Middle frontal gyrus (tissue), 1 donor: ENCODE measurements around the gene LDB1.
A peak's percentile ranks its signal among the peaks of the same experiment; 100 is the strongest.

Experiments
- DNase-seq: peaks from one replicate; pipeline ENCODE4 v3.0.0-alpha.2; 2015; ENCODE audit warnings: low spot score; ENCODE audit errors: extremely low spot score

The LDB1 gene, protein sequence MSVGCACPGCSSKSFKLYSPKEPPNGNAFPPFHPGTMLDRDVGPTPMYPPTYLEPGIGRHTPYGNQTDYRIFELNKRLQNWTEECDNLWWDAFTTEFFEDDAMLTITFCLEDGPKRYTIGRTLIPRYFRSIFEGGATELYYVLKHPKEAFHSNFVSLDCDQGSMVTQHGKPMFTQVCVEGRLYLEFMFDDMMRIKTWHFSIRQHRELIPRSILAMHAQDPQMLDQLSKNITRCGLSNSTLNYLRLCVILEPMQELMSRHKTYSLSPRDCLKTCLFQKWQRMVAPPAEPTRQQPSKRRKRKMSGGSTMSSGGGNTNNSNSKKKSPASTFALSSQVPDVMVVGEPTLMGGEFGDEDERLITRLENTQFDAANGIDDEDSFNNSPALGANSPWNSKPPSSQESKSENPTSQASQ

DNA sequence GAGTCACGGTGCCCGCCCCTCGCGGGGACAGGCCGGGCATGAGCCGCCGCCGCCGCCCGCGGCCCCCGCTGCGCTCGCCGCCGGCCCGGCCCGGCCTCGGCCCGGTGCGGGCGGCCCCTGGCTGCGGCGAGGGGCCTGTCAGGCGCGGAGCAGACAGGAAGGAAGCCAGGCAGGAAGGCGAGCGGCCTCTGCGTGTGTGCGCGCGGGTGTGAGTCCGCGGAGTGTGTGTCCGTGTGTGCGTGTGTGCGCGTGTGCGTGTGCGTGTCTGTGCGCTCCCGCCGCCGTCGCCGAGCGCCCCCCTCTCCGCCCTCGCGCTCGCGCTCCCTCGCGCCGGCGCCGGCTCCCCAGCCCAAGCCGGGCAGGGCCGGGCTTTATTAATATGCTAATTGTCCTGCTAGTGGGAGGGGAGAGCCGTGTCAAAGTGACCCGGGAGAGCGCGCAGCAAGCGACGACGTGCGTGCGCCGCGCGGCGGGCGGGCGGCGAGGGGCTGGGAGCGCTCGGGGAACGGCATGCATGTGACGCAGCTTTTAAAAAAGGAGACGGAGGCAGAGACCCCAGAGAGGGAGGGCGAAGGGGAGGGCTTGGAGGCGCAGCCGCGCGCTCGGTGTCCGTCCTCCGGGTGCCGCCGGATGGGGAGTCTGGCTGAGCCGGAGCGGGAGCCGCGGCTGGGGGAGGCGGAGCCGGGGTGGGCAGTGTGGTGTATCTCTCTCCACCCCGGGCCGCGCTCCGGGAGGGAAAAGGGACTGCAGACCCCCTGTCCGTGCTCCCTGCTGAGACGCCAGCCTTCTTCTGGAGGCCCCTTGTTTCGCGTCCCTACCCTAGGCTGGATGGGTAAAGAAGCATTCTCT, at the start of gene LDB1:
LDB1 (minus strand) TSS at position 227 of the 849 bp plus-strand sequence. CDS start 258 bp downstream, outside the sequence.
- peak; percentile 72 for DNase-seq

- no peak for DNase-seq
These were observed 47.7 kb upstream of the LDB1 start for GRCh38 chr10:102167861-102168260.

- no peak for DNase-seq
These were observed 43.3 kb upstream of the LDB1 start for GRCh38 chr10:102163342-102163989.

GRCh38 chr10:102159831-102160230, 39.7 kb upstream of the LDB1 start:
- DNase-seq: no peak

DNA sequence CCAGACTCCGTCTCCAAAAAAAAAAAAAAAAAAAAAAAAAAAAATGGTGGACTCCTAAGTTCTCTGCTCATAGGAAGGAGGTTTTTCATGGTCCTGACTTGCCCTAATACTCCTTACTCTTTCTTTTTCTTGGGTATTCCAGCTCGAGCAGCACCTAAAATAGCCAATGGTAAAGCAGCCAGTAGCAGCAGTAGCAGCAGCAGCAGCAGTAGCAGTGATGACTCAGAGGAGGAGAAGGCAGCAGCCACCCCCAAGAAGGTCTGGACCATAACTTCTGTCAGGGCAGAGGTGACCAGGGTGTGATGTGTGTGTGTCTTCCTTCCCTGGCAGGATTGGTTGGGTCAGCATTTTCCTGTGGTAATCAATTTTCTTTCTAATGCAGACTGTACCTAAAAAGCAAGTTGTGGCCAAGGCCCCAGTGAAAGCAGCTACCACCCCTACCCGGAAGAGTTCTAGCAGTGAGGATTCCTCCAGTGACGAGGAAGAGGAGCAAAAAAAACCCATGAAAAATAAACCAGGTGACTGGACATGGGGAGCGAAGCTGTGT, 39.0 kb upstream of the LDB1 start:
- no peak for DNase-seq

DNA sequence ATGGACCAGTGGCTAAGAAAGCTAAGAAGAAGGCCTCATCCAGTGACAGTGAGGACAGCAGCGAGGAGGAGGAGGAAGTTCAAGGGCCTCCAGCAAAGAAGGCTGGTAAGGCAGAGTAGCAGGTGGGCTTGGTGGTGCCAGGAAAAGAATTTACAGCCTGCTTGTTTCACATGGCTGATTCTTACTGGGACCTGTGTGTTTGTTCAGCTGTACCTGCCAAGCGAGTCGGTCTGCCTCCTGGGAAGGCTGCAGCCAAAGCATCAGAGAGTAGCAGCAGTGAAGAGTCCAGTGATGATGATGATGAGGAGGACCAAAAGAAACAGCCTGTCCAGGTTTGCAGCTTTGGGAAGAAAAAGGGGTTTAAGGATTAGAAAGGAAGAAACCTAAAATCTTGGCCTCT, 37.1 kb upstream of the LDB1 start:
- DNase-seq: no peak

- no peak for DNase-seq
These were observed 34.4 kb upstream of the LDB1 start for GRCh38 chr10:102154466-102155116.

DNA sequence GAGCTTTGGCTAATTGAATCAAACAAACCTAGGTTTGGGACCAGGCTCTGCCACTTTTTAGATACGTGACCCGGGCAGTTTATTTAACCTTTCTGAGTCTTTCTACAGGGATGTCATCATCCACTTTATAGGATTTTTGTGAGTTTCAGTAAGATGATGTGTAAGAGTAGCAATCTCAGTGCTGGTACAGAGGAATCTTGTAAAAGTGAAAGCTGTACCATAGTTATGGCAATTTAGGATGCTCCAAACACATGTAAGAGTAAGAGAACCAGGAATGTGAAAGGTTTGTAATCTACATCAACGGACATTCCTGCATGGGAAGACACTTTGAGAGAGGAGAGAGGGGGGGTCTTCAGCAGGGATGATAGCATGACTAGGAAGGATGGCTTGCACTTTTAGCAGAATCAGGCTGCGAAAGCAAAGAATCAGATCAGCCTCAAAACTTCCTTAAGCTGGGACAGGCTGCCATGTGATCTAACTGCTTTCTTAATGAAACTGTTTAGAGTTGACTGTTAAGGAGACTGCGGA, 33.0 kb upstream of the LDB1 start:
- no peak for DNase-seq

- no peak for DNase-seq
These were observed 32.4 kb upstream of the LDB1 start for GRCh38 chr10:102152545-102152890.

GRCh38 chr10:102151774-102152544, 31.8 kb upstream of the LDB1 start, which contains the start of gene NOLC1:
NOLC1 (plus strand) TSS chr10:102152389; CDS start chr10:102152411, 22 bp downstream.
- peak; percentile 94 for DNase-seq

DNA sequence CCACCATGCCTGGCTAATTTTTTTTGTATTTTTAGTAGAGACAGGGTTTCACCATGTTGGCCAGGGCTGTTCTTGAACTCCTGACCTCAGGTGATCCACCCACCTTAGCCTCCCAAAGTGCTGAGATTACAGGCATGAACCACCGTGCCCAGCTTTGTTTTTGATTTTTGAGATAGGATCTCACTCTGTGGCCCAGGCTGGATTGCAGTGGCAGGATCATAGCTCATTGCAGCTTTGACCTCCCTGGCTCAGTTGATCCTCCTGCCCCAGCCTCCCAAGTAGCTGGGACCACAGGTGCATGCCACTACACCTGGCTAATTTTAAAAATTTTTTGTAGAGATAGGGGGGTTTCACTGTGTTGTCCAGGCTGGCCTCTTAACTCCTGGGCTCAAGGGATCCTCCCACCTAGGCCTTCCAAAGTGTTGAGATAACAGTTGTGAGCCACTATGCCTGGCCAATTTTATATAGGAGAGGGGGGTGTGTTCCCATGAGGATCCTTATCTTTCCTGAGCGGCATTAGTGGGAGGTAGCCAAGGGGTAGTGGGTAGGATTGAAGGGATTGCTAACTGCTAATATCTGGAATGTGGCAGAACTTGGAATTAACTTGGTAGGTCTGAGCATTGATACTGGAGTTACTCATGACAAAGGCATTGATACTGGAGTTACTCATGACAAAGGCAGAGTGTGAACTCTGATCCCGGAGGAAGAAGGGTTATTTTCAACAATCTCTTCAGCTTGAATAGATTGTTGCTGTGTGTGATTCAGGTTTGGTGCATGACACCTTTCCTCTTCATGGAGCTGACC, 31.0 kb upstream of the LDB1 start:
- no peak for DNase-seq

DNA sequence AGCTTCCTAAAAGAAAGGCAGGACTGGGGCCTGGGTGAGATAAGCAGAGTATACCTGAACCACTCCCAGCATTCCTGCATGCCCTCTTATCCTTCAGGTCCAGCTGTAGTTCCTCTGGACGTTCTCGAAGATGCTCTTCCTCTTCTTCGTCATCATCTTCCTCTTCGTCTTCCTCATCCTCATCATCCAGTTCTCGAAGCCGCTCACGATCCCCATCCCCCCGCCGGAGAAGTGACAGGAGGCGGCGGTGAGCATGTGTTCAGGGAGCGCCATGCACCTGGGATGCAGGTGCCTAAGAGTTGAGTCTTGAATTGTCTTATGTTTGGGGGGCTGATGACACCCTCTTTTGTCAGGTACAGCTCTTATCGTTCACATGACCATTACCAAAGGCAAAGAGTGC, 28.1 kb upstream of the LDB1 start:
- DNase-seq: no peak

GRCh38 chr10:102147561-102147960, 27.4 kb upstream of the LDB1 start:
- no peak for DNase-seq

DNA sequence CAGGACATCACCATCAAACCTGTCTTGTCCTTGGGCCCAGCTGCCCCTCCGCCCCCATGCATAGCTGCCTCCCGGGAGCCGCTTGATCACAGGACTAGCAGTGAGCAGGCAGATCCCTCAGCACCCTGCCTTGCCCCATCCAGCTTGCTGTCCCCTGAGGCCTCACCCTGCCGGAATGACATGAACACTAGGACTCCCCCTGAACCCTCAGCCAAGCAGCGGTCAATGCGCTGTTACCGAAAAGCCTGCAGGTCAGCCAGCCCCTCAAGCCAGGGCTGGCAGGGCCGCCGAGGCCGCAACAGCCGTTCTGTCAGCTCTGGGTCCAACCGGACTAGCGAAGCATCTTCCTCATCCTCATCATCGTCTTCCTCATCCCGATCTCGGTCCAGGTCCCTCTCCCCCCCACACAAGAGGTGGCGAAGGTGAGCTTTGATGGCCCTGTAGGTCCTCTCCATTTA, 26.8 kb upstream of the LDB1 start:
- no peak for DNase-seq

DNA sequence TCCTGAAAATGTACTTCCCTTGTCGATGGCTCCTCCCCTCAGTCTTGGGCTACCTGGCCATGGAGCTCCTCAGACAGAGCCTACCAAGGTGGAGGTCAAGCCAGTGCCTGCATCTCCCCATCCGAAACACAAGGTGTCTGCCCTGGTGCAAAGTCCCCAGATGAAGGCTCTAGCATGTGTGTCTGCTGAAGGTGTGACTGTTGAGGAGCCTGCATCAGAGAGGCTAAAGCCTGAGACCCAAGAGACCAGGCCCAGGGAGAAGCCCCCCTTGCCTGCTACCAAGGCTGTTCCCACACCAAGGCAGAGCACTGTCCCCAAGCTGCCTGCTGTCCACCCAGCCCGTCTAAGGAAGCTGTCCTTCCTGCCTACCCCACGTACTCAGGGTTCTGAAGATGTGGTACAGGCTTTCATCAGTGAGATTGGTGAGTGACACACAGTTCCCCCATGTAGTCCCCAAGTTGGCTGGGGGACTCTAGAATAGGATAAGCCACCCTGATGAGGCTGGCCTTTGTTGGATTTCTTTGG, 21.5 kb upstream of the LDB1 start:
- DNase-seq: no peak

- no peak for DNase-seq
These were observed 20.9 kb upstream of the LDB1 start for GRCh38 chr10:102140913-102141540.

GRCh38 chr10:102140218-102140617, 20.1 kb upstream of the LDB1 start:
- DNase-seq: no peak
